SK-N-SH treated with all-trans-retinoic acid at 6 μM for 48 hours (cell line): Measurements from ENCODE around the gene NDUFB7.

Experiments
- GLIS3 ChIP-seq: fragments of 250-450 bp; sonication (Bioruptor Pico); IDR thresholded peaks from 2 replicates; pipeline ENCODE4 v1.5.0; 2020; ENCODE audit warnings: mild to moderate bottlenecking, moderate library complexity
- PPARA ChIP-seq: fragments of 250-450 bp; sonication (Bioruptor Pico); IDR thresholded peaks from 2 replicates; pipeline ENCODE4 v1.5.0; 2020; ENCODE audit warnings: mild to moderate bottlenecking, borderline replicate concordance
- RARB ChIP-seq: fragments of 250-450 bp; sonication (Bioruptor Pico); IDR thresholded peaks from 2 replicates; pipeline ENCODE4 v1.8.0; 2021; ENCODE audit warnings: mild to moderate bottlenecking, moderate library complexity
- ZFP30 ChIP-seq: fragments of 450-650 bp; formaldehyde crosslinking; IDR thresholded peaks from 2 replicates; pipeline ENCODE4 v1.5.0; 2022; ENCODE audit warnings: mild to moderate bottlenecking, moderate library complexity
- TF ChIP-seq, protein P1 (sequence below): fragments of 250-450 bp; sonication (Bioruptor Pico); IDR thresholded peaks from 2 replicates; pipeline ENCODE4 v1.5.1; 2020; ENCODE audit warnings: low read depth, mild to moderate bottlenecking, moderate library complexity
- TF ChIP-seq, protein P2 (sequence below): fragments of 250-450 bp; sonication (Bioruptor Pico); IDR thresholded peaks from 2 replicates; pipeline ENCODE4 v1.5.1; 2021; ENCODE audit warnings: mild to moderate bottlenecking, moderate library complexity

DNA sequence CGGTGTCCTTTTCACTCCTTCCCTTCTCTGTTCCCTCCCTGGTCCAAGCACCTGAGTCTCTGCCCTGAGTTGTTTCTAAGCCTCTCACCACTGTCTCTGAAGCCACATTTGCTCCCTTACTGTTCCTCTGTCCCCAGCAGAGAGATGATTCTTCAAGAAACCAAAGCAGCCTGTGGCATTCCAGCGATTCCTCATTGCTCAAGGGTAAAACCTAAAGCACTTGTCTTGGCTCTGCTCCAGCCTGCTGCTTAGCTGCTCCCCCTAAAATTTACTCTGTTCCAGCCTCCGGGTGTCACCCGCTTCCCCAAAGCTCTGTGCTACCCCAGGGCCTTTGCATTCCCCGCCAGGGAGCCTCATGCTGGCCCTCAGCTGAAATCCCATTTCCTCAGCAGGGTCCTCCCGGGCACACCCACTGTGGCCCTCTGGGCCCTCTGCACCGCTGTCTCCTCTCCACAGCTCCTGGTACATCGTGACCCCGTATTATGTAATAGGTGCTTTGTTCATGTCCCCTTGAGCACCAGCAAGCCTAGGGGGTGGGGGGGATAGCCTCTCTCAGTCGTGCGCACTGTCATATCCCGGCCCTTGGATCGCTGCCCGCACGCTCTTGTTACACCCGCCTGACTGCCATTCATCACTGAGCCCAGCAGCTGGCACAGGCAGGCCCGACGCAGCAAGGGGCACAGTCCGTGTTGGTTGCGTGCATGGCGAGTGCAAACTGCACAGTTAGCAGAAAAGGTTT, 26.7 kb downstream of the NDUFB7 start:
- TF ChIP-seq, protein P1, sequence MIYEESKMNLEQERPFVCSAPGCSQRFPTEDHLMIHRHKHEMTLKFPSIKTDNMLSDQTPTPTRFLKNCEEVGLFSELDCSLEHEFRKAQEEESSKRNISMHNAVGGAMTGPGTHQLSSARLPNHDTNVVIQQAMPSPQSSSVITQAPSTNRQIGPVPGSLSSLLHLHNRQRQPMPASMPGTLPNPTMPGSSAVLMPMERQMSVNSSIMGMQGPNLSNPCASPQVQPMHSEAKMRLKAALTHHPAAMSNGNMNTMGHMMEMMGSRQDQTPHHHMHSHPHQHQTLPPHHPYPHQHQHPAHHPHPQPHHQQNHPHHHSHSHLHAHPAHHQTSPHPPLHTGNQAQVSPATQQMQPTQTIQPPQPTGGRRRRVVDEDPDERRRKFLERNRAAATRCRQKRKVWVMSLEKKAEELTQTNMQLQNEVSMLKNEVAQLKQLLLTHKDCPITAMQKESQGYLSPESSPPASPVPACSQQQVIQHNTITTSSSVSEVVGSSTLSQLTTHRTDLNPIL (CRISPR knock-in tag): no peak
- TF ChIP-seq ZFP30: no peak
- TF ChIP-seq GLIS3 (CRISPR knock-in tag): no peak
- no peak for TF ChIP-seq PPARA (CRISPR knock-in tag)
- TF ChIP-seq RARB (CRISPR knock-in tag): no peak
- TF ChIP-seq, protein P2, sequence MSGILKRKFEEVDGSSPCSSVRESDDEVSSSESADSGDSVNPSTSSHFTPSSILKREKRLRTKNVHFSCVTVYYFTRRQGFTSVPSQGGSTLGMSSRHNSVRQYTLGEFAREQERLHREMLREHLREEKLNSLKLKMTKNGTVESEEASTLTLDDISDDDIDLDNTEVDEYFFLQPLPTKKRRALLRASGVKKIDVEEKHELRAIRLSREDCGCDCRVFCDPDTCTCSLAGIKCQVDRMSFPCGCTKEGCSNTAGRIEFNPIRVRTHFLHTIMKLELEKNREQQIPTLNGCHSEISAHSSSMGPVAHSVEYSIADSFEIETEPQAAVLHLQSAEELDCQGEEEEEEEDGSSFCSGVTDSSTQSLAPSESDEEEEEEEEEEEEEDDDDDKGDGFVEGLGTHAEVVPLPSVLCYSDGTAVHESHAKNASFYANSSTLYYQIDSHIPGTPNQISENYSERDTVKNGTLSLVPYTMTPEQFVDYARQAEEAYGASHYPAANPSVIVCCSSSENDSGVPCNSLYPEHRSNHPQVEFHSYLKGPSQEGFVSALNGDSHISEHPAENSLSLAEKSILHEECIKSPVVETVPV (CRISPR knock-in tag): no peak
